Chondrocyte (in vitro differentiated cells): Measurements from ENCODE around the gene KRTAP19-5. TPM values are rescaled to one million over a fixed set of nuclear protein-coding genes. Genes with fewer than 3 reads are reported as not detected.

Source experiments
- DNase-seq: peaks from one replicate; pipeline ENCODE4 v3.0.0; 2021; ENCODE audit warnings: mixed read lengths, low spot score
- H3K27ac Mint-ChIP-seq: one replicate; pipeline ENCODE4 v1.8.0; 2021; ENCODE audit warnings: mild to moderate bottlenecking, moderate library complexity, mixed read lengths; ENCODE audit not compliant: unreplicated experiment
- H3K27me3 Mint-ChIP-seq: 2 replicates; pipeline ENCODE4 v1.8.0; 2021; ENCODE audit warnings: low read depth, mixed read lengths
- H3K36me3 Mint-ChIP-seq: 2 replicates; pipeline ENCODE4 v1.8.0; 2021; ENCODE audit warnings: low read depth, mixed read lengths
- H3K4me1 Mint-ChIP-seq: 2 replicates; pipeline ENCODE4 v1.8.0; 2021; ENCODE audit warnings: low read depth, mild to moderate bottlenecking, mixed read lengths
- H3K4me3 Mint-ChIP-seq: one replicate; pipeline ENCODE4 v1.8.0; 2021; ENCODE audit warnings: mild to moderate bottlenecking, moderate library complexity, mixed read lengths; ENCODE audit not compliant: unreplicated experiment
- H3K9me3 Mint-ChIP-seq: 2 replicates; pipeline ENCODE4 v1.8.0; 2021; ENCODE audit warnings: low read depth, mixed read lengths
- CTCF ChIP-seq: fragments of 200-600 bp; sonication (generic); IDR thresholded peaks from 2 replicates; pipeline ENCODE4 v1.5.0; 2021; ENCODE audit warnings: antibody characterized with exemption, mild to moderate bottlenecking, moderate library complexity
- total RNA-seq: library from RNA; stranded (reverse); gene quantifications from 3 replicates; pipeline ENCODE4 v1.2.1, GENCODE V29; 2021

Gene KRTAP19-5
- total RNA-seq, 1 donor from 2014 or later: not detected

DNA sequence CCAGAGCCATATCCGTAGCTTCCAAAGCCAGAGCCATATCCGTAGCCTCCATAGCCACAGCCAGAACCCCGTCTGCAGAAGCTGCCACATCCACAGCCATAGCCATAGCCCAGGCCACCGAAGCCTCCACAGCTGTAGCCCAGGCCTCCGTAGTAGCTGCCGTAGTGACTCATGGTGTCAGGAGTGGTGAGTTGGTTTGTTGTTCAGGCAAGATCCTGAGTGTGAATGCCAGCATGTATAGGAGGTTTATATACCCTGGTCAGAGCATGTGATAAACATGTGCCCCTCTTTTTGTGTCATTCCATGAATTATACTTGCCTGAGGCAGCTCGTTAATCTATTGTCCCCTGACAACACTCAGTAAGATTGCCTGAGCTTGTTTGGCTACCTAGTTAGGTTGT, 21.8 kb downstream of the KRTAP19-5 start, which contains the start of gene KRTAP19-1:
Gene KRTAP19-1, minus strand, starts transcription at position 223 of the 400 bp plus-strand sequence. Its CDS starts 50 bp downstream, at position 173.
- no peak within 1 kb of the TSS for H3K27ac Mint-ChIP-seq
- H3K4me1 Mint-ChIP-seq: no peaks in the 10 kb centered on the region
- peaks cover 11% of the 10 kb centered on the region for H3K9me3 Mint-ChIP-seq
- H3K36me3 Mint-ChIP-seq: no peaks in the 10 kb centered on the region
- no peak for TF ChIP-seq CTCF
- no peak within 1 kb of the TSS for H3K4me3 Mint-ChIP-seq
- peaks cover 3% of the 10 kb centered on the region for H3K27me3 Mint-ChIP-seq
- no peak for DNase-seq

DNA sequence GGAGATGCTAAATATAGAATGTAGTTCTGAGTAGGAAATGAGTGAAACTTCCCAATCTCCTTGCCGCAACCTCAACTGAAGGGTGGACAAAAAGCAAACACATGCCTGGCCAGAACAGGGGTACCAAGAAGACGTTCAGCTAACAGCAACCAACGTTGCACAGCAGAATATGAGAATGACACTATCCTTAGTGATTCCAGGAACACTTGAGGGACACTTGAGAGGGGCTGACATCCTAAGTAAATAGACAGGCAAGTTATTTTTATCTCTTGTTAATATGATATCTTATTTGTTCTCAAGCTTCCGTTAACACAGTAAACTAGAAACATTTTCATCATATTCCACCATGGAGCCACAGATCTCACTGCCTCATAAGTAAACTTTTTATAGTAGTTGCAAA, 22.7 kb downstream of the KRTAP19-5 start:
- Mint-ChIP-seq H3K4me1 (no peaks in the 10 kb centered on the region), H3K9me3 (peaks cover 9% of the 10 kb centered on the region), H3K27ac (no peak overlapping the region), H3K36me3 (no peaks in the 10 kb centered on the region), H3K4me3 (no peak overlapping the region), H3K27me3 (peaks cover 3% of the 10 kb centered on the region)
- no peak for TF ChIP-seq CTCF
- no peak for DNase-seq

DNA sequence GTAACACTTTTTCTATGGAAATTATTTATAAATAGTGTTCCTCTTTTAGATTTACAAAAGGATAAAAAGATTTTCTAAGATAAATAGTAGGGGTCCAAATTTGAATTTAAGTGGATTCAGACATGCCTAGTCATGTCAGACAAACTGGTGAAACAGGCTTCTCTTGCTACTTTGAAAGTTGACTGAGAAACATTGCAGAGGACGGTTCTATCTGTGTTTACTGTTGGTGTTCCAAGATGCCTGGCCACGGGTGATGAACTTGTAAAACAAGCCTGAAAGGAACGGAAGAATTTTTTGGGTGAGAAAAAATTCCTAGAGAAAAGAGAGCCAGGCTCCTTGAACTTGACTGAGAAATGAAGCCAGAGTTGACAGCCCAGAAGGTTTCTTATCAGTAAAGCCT, 23.9 kb downstream of the KRTAP19-5 start:
- Mint-ChIP-seq H3K36me3 (no peaks in the 10 kb centered on the region), H3K27ac (no peak overlapping the region), H3K4me1 (no peaks in the 10 kb centered on the region), H3K4me3 (no peak overlapping the region), H3K9me3 (peaks cover 9% of the 10 kb centered on the region), H3K27me3 (peaks cover 3% of the 10 kb centered on the region)
- TF ChIP-seq CTCF: no peak
- no peak for DNase-seq

DNA sequence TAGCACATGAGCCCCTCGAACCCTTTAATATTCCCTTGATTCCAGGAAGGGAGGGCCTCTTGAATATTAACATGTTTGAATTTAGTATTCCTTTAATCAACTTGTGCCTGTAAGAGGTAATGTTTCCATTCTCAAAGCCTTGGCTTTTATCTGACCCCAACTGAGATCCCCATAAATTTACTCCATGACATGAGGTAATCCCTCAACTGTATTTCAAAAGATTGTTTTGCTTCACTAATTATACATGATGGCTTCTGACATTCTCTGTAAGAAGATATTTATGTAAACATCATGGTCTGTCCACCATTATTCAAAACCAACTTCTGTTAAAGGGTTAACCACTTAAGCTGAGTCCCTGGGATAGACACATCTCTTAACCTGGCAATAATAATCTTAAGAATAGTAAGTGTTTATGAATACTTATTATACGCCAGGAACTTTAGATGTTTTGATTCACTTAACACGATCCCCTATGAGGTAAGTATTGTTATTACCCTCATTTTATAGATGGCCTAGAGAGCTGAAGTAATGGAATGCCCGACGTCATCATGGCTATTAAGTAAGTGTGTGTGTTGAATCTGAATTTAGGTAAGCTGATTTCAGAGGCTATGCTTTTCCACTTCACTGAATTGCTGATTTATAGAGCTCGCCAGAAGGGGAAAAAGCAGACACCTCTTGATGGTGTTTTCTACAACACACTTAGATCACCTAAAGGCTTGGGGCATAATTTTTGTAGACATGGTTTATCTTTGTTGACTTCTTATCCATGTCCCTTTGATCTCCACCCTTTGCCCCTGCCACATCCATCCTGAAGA, 32.8 kb downstream of the KRTAP19-5 start:
- H3K27me3 Mint-ChIP-seq: no peaks in the 10 kb centered on the region
- no peak for TF ChIP-seq CTCF
- no peak for DNase-seq
- peaks cover 10% of the 10 kb centered on the region for H3K4me1 Mint-ChIP-seq
- no peak overlapping the region for H3K4me3 Mint-ChIP-seq
- H3K9me3 Mint-ChIP-seq: peaks cover 3% of the 10 kb centered on the region
- no peak overlapping the region for H3K27ac Mint-ChIP-seq
- no peaks in the 10 kb centered on the region for H3K36me3 Mint-ChIP-seq

DNA sequence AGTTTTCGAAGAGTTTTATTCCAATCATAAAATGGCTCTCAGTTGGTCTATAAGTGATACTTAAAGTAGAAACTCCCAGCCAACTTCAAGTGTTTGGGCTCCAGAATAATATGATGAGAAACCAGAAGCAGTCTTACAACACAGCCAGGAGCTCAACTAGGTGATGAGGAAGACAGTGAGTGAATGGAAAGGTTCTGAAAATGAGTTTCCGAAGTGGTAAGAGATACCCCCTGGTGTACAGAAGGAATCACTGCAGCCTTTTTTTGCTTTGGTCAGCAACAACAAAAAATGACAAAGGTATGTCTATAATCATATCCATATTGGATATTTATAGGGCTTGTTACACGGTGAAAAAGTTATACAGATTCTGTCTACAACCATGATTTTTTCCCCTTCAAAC, 38.2 kb downstream of the KRTAP19-5 start:
- no peak for DNase-seq
- Mint-ChIP-seq H3K9me3 (no peaks in the 10 kb centered on the region), H3K4me1 (no peaks in the 10 kb centered on the region), H3K4me3 (no peak overlapping the region), H3K27ac (no peak overlapping the region), H3K27me3 (no peaks in the 10 kb centered on the region), H3K36me3 (no peaks in the 10 kb centered on the region)
- peak; percentile 76 for TF ChIP-seq CTCF

Other genes starting within 250 kb of the KRTAP19-5 start
- not detected in 3 replicates for gene KRTAP24-1, start 219.2 kb downstream of the KRTAP19-5 start, total RNA-seq
- gene KRTAP25-1, start 212.6 kb downstream of the KRTAP19-5 start, total RNA-seq: not detected in 3 replicates
- not detected in 3 replicates for gene KRTAP26-1, start 181.8 kb downstream of the KRTAP19-5 start, total RNA-seq
- gene KRTAP27-1, start 164.4 kb downstream of the KRTAP19-5 start, total RNA-seq: not detected in 3 replicates
- not detected in 3 replicates for gene KRTAP23-1, start 153.5 kb downstream of the KRTAP19-5 start, total RNA-seq
- gene KRTAP13-2, start 129.9 kb downstream of the KRTAP19-5 start, total RNA-seq: not detected in 3 replicates
- gene KRTAP13-1, start 106.1 kb downstream of the KRTAP19-5 start, total RNA-seq: not detected in 3 replicates
- not detected in 3 replicates for gene KRTAP13-3, start 76.2 kb downstream of the KRTAP19-5 start, total RNA-seq
- not detected in 3 replicates for gene KRTAP13-4, start 71.9 kb downstream of the KRTAP19-5 start, total RNA-seq
- not detected in 3 replicates for gene KRTAP15-1, start 61.9 kb downstream of the KRTAP19-5 start, total RNA-seq
- not detected in 3 replicates for gene KRTAP19-1, start 21.8 kb downstream of the KRTAP19-5 start, total RNA-seq
- gene KRTAP19-2, start 14.7 kb downstream of the KRTAP19-5 start, total RNA-seq: not detected in 3 replicates
- not detected in 3 replicates for gene KRTAP19-3, start 10.1 kb downstream of the KRTAP19-5 start, total RNA-seq
- not detected in 3 replicates for gene KRTAP19-4, start 5.0 kb downstream of the KRTAP19-5 start, total RNA-seq
- not detected in 3 replicates for gene KRTAP19-6, start 39.7 kb upstream of the KRTAP19-5 start, total RNA-seq
- not detected in 3 replicates for gene KRTAP19-7, start 59.2 kb upstream of the KRTAP19-5 start, total RNA-seq
- gene KRTAP22-2, start 88.3 kb upstream of the KRTAP19-5 start, total RNA-seq: not detected in 3 replicates
- gene KRTAP6-3, start 90.3 kb upstream of the KRTAP19-5 start, total RNA-seq: not detected in 3 replicates
- gene KRTAP6-2, start 96.8 kb upstream of the KRTAP19-5 start, total RNA-seq: not detected in 3 replicates
- gene KRTAP22-1, start 98.9 kb upstream of the KRTAP19-5 start, total RNA-seq: not detected in 3 replicates
- not detected in 3 replicates for gene KRTAP6-1, start 111.8 kb upstream of the KRTAP19-5 start, total RNA-seq
- not detected in 3 replicates for gene KRTAP20-1, start 114.3 kb upstream of the KRTAP19-5 start, total RNA-seq
- gene KRTAP20-4, start 118.5 kb upstream of the KRTAP19-5 start, total RNA-seq: not detected in 3 replicates
- gene KRTAP20-2, start 133.1 kb upstream of the KRTAP19-5 start, total RNA-seq: not detected in 3 replicates
- gene KRTAP20-3, start 140.7 kb upstream of the KRTAP19-5 start, total RNA-seq: not detected in 3 replicates
- not detected in 3 replicates for gene KRTAP21-3, start 216.6 kb upstream of the KRTAP19-5 start, total RNA-seq
- not detected in 3 replicates for gene KRTAP21-2, start 245.1 kb upstream of the KRTAP19-5 start, total RNA-seq